Activated naive CD8-positive, alpha-beta T cell (primary cell): ENCODE measurements around the gene RELB.
"Not testable (repeated sequence)": the region's sequence is repeated elsewhere in the genome, so short reads cannot be mapped to it uniquely, and the experiment has no call there.

Source experiments
- H3K27ac Mint-ChIP-seq: one replicate; pipeline ENCODE4 v1.8.0; 2021; ENCODE audit warnings: mixed read lengths
- H3K27me3 Mint-ChIP-seq: one replicate; pipeline ENCODE4 v1.8.0; 2021; ENCODE audit warnings: mixed read lengths
- H3K36me3 Mint-ChIP-seq: one replicate; pipeline ENCODE4 v1.8.0; 2021; ENCODE audit warnings: mixed read lengths
- H3K4me1 Mint-ChIP-seq: one replicate; pipeline ENCODE4 v1.8.0; 2021; ENCODE audit warnings: low read depth, mixed read lengths
- H3K4me3 Mint-ChIP-seq: one replicate; pipeline ENCODE4 v1.8.0; 2021; ENCODE audit warnings: mild to moderate bottlenecking, mixed read lengths
- H3K9me3 Mint-ChIP-seq: one replicate; pipeline ENCODE4 v1.8.0; 2021; ENCODE audit warnings: low read depth, mixed read lengths

The RELB gene

GRCh38 chr19:44999131-44999925 is 1.9 kb upstream of the RELB start:
- H3K4me3 Mint-ChIP-seq, result peak overlapping the region; percentile 66

GRCh38 chr19:45000665-45001064 is 599 bp upstream of the RELB start:
- H3K9me3 Mint-ChIP-seq, H3K36me3 Mint-ChIP-seq, H3K27me3 Mint-ChIP-seq: not testable (repeated sequence)
- peak overlapping the region; percentile 66 for H3K4me3 Mint-ChIP-seq
- peaks cover 12% of the 10 kb centered on the region for H3K4me1 Mint-ChIP-seq
- H3K27ac Mint-ChIP-seq, result peak overlapping the region; percentile 72

More at GRCh38 chr19:44999131-44999925, 1.9 kb upstream of the RELB start:
- Mint-ChIP-seq H3K27ac (peak overlapping the region; percentile 34), H3K4me1 (peaks cover 12% of the 10 kb centered on the region)
- H3K36me3 Mint-ChIP-seq, H3K27me3 Mint-ChIP-seq, H3K9me3 Mint-ChIP-seq: not testable (repeated sequence)

- Mint-ChIP-seq H3K4me3 (peak overlapping the region; percentile 57), H3K27me3 (no peaks in the 10 kb centered on the region), H3K9me3 (no peaks in the 10 kb centered on the region), H3K4me1 (peaks cover 14% of the 10 kb centered on the region), H3K27ac (no peak overlapping the region), H3K36me3 (peaks cover 2% of the 10 kb centered on the region)
Observed at GRCh38 chr19:45003485-45003884, 2.2 kb downstream of the RELB start.

- H3K4me1 Mint-ChIP-seq, result peaks cover 9% of the 10 kb centered on the region
- H3K27me3 Mint-ChIP-seq, result no peaks in the 10 kb centered on the region
- peaks cover 4% of the 10 kb centered on the region for H3K36me3 Mint-ChIP-seq
- H3K4me3 Mint-ChIP-seq, result no peak overlapping the region
- no peaks in the 10 kb centered on the region for H3K9me3 Mint-ChIP-seq
- no peak overlapping the region for H3K27ac Mint-ChIP-seq
Observed at GRCh38 chr19:45005787-45006186, 4.5 kb downstream of the RELB start.

- no peak overlapping the region for H3K27ac Mint-ChIP-seq
Observed at GRCh38 chr19:45008552-45008951, 7.3 kb downstream of the RELB start.

GRCh38 chr19:45009625-45010255 is 8.5 kb downstream of the RELB start:
- Mint-ChIP-seq H3K4me3 (no peak overlapping the region), H3K36me3 (peaks cover 2% of the 10 kb centered on the region), H3K27me3 (no peaks in the 10 kb centered on the region), H3K4me1 (peaks cover 2% of the 10 kb centered on the region), H3K9me3 (no peaks in the 10 kb centered on the region), H3K27ac (no peak overlapping the region)

More at GRCh38 chr19:45008552-45008951, 7.3 kb downstream of the RELB start:
- no peak overlapping the region for H3K4me3 Mint-ChIP-seq
- H3K9me3 Mint-ChIP-seq, result no peaks in the 10 kb centered on the region
- no peaks in the 10 kb centered on the region for H3K27me3 Mint-ChIP-seq
- H3K4me1 Mint-ChIP-seq, result peaks cover 2% of the 10 kb centered on the region
- peaks cover 2% of the 10 kb centered on the region for H3K36me3 Mint-ChIP-seq

GRCh38 chr19:45010306-45010705 is 9.0 kb downstream of the RELB start:
- peaks cover 2% of the 10 kb centered on the region for H3K4me1 Mint-ChIP-seq
- peaks cover 2% of the 10 kb centered on the region for H3K36me3 Mint-ChIP-seq
- H3K9me3 Mint-ChIP-seq, result no peaks in the 10 kb centered on the region
- H3K27ac Mint-ChIP-seq, result no peak overlapping the region
- H3K27me3 Mint-ChIP-seq, result no peaks in the 10 kb centered on the region
- H3K4me3 Mint-ChIP-seq, result no peak overlapping the region

- peaks cover 2% of the 10 kb centered on the region for H3K36me3 Mint-ChIP-seq
- no peak overlapping the region for H3K4me3 Mint-ChIP-seq
- H3K27ac Mint-ChIP-seq, result no peak overlapping the region
- H3K4me1 Mint-ChIP-seq, result peaks cover 6% of the 10 kb centered on the region
- H3K27me3 Mint-ChIP-seq, result no peaks in the 10 kb centered on the region
- H3K9me3 Mint-ChIP-seq, result no peaks in the 10 kb centered on the region
Observed at GRCh38 chr19:45011959-45012358, 10.7 kb downstream of the RELB start.

GRCh38 chr19:45016388-45017314 is 15.4 kb downstream of the RELB start:
- peak overlapping the region; percentile 51 for H3K4me3 Mint-ChIP-seq
- no peaks in the 10 kb centered on the region for H3K9me3 Mint-ChIP-seq
- no peaks in the 10 kb centered on the region for H3K27me3 Mint-ChIP-seq
- H3K36me3 Mint-ChIP-seq, result no peaks in the 10 kb centered on the region
- peak overlapping the region; percentile 55 for H3K27ac Mint-ChIP-seq
- peaks cover 8% of the 10 kb centered on the region for H3K4me1 Mint-ChIP-seq

GRCh38 chr19:45019187-45019586 is 17.9 kb downstream of the RELB start:
- H3K4me3 Mint-ChIP-seq, result no peak overlapping the region
- no peaks in the 10 kb centered on the region for H3K36me3 Mint-ChIP-seq

GRCh38 chr19:45020071-45020470 is 18.8 kb downstream of the RELB start:
- Mint-ChIP-seq H3K27ac (no peak overlapping the region), H3K27me3 (no peaks in the 10 kb centered on the region), H3K4me1 (peaks cover 8% of the 10 kb centered on the region), H3K36me3 (no peaks in the 10 kb centered on the region), H3K9me3 (no peaks in the 10 kb centered on the region), H3K4me3 (no peak overlapping the region)

More at GRCh38 chr19:45019187-45019586, 17.9 kb downstream of the RELB start:
- H3K9me3 Mint-ChIP-seq, result no peaks in the 10 kb centered on the region
- no peaks in the 10 kb centered on the region for H3K27me3 Mint-ChIP-seq
- H3K4me1 Mint-ChIP-seq, result peaks cover 8% of the 10 kb centered on the region
- H3K27ac Mint-ChIP-seq, result no peak overlapping the region

GRCh38 chr19:45021971-45022370 is 20.7 kb downstream of the RELB start:
- Mint-ChIP-seq H3K4me1 (peaks cover 2% of the 10 kb centered on the region), H3K36me3 (no peaks in the 10 kb centered on the region), H3K4me3 (no peak overlapping the region), H3K9me3 (no peaks in the 10 kb centered on the region), H3K27ac (no peak overlapping the region), H3K27me3 (no peaks in the 10 kb centered on the region)

- Mint-ChIP-seq H3K4me1 (no peaks in the 10 kb centered on the region), H3K4me3 (no peak overlapping the region), H3K27ac (no peak overlapping the region), H3K36me3 (peaks cover 4% of the 10 kb centered on the region), H3K27me3 (no peaks in the 10 kb centered on the region), H3K9me3 (no peaks in the 10 kb centered on the region)
Observed at GRCh38 chr19:45023048-45023447, 21.8 kb downstream of the RELB start.

GRCh38 chr19:45025264-45025663 is 24.0 kb downstream of the RELB start:
- Mint-ChIP-seq H3K27ac (no peak overlapping the region), H3K36me3 (peaks cover 4% of the 10 kb centered on the region), H3K4me3 (no peak overlapping the region), H3K4me1 (no peaks in the 10 kb centered on the region), H3K9me3 (no peaks in the 10 kb centered on the region), H3K27me3 (no peaks in the 10 kb centered on the region)

GRCh38 chr19:45027371-45027770 is 26.1 kb downstream of the RELB start:
- Mint-ChIP-seq H3K27ac (no peak overlapping the region), H3K27me3 (no peaks in the 10 kb centered on the region), H3K9me3 (no peaks in the 10 kb centered on the region), H3K4me3 (no peak overlapping the region), H3K4me1 (no peaks in the 10 kb centered on the region), H3K36me3 (peaks cover 4% of the 10 kb centered on the region)
